ENCODE results near the gene EFNA1.
A peak's percentile ranks its signal among the peaks of the same experiment; 100 is the strongest.
"Not testable (repeated sequence)": the region's sequence is repeated elsewhere in the genome, so short reads cannot be mapped to it uniquely, and the experiment has no call there.

The EFNA1 gene

DNA sequence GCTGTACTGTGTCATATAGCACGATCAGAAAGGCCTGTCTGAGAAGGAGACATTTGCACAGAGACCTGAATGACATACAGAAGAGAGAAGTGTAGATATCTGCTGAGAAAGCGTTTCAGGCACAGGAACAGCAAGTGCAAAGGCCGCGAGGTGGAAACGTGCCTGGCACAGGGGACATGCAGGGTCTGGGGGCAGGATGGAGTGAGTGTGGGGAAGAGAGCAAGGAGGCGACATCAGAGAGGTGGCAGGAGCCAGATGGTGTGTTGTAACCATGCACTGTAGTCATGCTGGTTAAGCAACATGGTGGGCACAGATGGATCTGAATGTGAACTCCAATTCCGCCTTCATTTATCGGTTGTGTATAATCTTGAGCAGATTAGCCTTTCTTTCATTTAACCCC is 32.5 kb downstream of the EFNA1 start:
- DNase-seq: no peak

DNA sequence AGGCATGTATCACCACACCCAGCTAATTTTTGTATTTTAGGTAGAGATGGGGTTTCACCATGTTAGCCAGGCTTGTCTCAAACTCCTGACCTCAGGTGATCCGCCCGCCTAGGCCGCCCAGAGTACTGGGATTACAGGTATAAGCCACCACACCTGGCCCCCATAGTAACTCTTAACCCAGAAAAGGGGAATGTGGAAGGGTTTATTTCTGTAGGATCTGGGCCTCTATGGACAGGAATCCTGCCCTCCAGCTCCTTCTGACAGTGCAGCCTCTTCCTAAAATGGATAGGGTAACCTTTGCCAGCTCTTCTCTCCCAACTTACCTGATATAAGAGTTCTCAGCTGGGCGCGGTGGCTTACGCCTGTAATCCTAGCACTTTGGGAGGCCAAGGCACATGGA is 35.0 kb downstream of the EFNA1 start:
- not testable (repeated sequence) for DNase-seq

DNA sequence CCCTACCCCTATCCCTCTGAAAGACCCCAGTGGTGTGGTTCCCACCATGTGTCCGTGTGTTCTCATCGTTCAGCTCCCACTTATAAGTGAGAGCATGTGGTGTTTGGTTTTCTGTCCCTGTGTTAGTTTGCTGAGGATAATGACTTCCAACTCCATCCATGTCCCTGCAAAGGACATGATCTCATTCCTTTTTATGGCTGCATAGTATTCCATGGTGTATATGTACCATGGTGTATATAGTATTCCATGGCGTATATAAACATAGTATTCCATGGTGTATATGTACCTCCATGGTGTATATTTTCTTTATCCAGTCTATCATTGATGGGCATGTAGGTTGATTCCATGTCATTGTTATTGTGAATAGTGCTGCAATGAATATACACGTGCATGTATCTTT is 36.1 kb downstream of the EFNA1 start:
- DNase-seq: not testable (repeated sequence)

DNA sequence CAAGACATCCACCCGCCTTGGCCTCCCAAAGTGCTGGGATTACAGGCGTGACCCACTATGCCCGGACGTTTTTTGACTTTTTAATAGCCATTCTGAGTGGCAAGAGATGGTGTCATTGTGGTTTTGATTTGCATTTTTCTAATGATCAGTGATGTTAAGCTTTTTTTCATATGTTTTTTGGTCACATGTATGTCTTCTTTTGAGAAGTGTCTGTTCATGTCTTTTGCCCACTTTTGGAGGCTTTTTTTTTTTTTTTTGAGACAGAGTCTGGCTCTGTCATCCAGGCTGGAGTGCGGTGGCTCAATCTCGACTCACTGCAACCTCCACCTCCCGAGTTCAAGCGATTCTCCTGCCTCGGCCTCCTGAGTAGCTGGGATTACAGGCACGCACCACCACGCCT is 36.9 kb downstream of the EFNA1 start:
- not testable (repeated sequence) for DNase-seq

DNA sequence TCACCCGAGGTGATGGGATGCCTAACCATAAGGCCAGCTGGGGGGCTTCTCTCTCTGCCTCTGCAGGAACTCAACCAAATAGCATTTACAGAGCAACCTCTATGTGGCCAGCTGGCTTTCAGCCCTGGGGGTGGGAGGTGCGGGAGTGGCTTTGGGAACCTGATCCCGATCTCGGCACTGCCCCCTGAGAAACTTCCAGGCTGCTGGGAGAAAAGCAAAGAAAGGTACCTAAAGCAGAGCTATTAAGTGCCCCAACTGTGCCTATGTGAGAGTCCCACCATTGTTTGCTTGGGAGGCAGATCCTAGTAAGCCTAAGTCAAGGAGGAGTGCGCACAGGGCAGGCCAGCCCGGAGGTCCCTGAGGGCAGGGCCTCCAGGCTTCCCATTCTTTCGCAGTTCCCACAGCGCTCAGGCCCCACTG is 38.4 kb downstream of the EFNA1 start:
- DNase-seq: no peak

DNA sequence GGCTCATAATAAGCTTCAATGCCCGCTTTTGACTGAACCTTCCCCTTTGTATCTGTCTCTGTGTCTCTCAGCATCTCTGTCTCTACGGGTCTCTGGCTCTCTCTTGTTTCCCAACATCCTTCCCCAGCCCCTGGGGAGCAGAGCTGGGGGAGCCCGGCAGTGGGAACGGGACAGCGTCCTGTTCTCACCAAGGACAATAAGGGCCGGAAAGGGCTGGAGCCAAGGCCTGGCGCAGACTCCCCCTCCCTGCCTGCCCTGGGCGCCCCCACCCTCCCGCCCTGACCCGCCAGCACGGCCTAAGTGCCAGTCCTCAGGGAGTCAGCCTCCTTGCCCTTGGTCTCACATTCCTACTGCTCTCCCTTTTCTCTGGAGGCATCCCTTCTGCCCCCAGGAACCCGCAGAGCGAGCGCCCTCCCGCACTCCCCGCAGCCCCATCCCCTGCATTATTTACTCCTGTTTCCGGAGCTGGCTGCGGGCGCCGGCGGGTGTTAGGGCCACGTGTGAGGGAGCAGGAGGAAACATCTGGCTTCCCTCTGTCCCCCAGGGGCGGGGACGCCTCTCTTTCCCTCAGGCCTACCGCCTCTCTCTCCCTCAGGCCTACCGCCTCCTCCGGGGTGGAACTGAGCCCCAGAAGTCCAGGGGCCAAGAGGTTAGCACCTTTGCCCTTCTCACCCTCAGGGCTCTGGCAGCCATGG is 38.9 kb downstream of the EFNA1 start:
- no peak for DNase-seq

DNA sequence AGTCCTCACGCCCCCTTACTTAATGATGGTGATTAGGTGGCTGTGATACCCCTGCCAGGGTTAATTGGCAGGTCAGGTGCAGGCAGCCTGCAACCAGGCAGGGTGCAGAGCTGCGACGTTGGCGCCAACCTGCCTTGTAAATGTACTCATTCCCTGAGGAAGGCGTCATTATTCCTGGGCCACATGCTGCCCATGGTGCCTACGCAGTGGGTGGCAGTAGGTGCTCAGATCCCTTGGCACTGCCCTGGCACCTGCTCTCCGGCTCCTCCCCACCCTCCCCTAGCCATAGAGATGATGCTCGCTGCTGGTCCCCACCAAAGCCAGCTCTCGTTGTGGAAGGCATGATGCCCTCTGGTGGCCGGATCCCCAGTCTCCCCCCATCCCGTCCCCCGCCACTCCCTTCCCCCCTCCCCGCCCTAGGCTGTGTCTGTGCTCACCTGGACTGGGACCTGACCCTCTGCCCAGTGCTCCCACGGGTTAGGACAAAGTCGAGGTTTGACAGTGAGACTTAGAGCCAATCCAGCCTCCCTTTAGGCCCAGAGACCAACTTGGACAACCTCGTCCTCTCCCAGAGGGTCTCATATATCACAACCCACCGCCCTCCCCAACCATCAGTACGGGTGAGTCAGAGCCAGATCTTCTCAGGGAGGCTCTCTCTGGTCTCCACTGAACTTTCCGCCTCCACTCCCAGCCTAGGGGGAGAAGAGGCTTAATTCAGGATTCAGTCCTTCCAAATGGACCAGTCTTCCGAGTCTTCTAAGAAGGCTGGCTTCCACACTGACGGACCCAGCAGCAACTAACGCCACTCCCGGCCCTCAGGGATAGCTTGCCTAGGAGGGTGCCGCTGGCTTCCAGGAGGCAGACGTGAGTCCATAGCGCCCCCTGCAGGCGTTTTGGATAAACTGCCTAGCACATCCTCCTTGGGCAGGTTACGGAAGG is 39.8 kb downstream of the EFNA1 start:
- DNase-seq: peak; percentile 89

DNA sequence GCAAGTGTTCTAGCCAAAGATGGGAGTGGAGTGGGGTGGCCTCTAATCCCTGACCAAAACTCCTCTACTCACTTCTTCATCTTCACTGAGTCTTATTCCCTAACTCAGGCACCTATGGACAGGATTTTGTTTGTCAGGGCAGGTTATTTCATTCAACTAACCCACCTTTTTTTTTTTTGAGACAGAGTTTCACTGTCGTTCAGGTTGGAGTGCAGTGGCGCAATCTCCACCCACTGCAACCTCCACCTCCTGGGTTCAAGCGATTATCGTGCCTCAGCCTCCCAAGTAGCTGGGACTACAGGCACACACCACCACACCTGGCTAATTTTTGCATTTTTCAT is 40.4 kb downstream of the EFNA1 start:
- not testable (repeated sequence) for DNase-seq

DNA sequence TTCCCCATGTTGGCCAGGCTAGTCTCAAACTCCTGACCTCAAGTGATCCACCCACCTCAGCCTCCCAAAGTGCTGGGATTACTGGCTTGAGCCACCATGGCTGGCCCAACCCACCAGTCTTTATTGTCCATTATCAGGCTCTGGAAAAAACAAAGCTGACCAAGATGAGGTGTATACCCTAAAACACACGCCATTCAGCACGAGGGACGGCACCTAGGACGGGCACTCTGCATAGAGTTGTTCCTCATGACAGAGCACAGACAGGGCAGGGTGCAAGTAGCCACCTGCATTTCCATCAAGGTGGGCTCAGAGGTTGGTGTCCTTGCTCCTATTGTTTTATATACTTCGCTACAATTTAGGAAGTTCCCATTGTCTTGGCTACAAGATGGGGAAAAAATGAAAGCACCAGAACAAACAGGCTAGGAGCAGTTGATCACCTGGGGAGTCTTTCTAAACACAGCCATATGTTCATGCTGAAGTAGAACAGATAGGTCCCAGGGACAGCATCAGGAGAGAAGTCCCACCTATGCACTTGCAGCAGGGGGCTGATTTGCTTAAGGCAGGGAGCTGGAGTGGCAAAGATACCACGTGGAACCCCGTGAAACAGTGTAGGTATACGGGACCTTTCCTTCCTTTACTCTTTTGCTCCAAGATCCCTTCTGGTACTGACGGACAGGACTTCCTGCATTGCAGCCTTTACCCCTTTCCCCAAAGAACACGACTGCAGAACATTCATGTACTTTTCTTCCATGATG is 41.0 kb downstream of the EFNA1 start:
- no peak for DNase-seq

DNA sequence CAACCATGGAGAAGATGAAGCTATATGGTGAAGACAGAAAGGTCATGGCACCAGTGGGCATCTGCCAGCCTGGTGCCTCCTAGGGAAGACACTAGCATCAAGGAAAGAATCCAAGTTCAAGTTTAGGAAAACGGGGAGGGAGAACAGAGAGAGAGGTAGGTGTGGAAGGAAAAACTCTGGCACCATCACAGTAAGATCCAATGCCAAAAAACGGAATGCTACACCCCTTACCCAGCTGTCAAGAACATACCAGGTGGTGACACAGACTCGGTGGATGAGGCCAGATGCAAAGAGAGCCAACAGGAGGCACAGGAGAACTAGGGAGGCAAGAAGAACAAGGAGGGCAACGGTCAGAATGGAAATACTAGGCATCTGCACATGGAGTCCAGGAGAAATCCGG is 41.9 kb downstream of the EFNA1 start:
- no peak for DNase-seq

DNA sequence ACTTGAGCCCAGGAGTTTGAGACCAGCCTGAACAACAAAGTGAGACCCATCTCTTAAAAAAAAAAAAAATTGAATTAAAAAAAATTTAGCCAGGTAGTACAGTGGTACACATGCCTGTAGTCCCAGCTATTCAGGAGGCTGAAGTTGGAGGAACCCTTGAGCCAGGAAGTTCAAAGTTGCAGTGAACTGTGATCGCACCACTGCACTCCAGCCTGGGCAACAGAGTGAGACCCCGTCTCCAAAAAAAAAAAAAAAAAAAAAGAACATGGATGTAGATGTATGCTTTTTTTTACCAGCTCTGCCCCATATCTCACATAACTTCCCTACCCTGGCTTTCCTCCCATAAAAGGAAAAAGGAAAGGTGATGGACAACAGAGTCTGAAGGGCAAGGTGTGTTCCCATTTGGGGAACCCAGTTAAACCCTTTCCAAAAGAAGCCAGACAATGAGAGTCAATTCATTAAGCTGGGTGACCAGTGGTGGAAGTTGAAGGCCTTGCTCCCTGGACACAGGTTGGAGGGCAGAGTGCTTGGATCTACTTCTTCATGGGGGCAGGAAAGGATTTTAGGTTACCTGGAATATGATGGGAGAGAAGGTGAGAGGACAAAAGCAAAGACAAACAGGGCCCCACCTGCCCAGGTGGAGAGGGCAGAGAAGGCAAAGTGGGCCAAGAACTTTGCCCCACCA is 42.6 kb downstream of the EFNA1 start:
- no peak for DNase-seq

DNA sequence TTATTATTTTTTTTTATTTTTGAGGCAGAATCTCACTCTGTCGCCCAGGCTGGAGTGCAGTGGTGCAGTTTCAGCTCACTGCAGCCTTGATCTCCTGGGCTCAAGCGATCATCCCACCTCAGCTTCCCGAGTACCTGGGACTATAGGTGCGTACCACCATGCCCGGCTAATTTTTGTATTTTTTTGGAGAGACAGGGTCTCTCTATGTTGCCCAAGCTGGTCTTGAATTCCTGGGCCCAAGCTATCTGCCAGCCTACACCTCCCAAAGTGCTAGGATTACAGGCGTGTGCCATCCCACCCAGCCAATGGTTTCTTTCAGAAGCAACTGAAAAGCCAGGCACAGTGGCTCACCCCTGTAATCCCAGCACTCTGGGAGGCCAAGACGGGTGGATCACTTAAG is 43.1 kb downstream of the EFNA1 start:
- no peak for DNase-seq

DNA sequence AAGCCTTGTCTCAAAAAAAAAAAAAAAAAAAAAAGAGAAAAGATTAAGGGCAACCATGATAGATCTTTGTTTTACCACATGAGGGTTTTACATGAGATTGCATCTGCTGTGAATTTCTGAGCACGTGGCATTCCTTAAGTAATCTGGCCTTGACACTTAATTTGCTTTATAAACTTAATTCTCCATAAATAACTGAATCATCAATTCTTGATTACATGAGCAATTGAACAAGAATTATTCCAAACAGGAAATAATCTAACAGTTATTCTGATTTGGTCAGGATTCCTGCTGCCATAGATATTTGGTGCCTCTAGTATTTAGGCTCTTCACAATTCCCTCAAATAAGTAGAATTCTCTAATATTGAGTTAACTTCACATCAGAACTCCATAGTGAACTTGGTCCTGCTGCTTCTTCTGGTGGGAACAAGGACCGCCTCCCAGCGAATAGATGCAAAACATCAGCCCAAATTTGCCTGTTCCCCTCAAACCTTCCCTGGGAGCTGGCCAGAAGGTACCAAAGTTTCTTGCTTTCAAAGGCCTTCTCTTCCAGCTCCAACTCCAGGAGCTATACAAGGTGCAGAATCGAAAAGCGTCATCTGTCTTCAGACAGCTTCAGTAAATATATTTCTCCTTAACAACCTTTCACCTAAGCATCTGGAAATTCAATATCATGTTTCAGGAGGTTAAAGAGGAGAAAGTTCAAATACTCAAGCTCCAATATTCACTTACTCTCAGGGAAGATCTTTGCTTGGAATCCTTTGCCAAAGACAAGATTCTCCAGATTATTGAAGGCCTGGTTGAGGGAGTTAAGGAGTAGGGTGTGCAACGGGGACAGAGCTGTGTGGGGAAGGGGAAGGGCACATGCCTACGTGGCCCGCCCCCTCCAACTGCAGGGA is 44.4 kb downstream of the EFNA1 start:
- DNase-seq: no peak

DNA sequence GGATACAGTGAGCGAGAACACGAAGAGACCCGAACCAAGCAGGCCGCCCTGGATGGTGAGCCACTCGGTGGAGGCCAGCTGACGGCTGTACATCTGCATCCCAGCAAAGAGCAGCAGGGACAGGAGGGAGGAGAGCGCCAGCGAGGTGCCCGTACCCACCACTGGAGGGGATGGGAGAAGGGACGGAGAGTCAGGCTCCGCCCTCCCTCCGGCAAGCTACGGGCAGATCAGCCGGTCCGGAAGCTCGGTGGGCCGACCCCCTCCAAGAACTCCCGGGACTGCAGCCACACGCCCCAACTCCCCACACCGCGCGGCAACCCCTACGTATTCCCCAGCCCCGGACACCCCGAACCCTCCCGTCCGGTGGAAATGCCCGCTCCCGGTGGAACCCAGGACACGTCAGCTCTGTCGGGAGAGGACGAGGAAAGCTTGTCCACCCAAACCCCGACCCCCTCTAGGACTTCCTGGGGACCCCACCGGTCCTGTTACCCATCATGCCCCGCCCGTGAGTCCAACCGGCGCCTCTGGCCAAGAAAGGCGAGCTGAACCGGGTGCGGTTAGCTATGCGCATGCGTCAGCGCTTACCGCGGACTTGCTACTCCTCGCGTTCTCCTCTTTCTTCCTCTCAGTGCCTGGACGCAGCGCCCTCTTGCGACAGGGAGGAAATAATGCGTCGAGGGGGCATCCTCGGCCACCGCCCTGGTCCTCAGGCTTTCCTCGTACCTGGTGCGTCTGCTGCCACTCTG is 45.2 kb downstream of the EFNA1 start, which contains the start of gene KRTCAP2:
KRTCAP2 (minus strand) TSS at position 573 of the 746 bp plus-strand sequence; CDS start at position 493, 80 bp downstream.
- DNase-seq: peak; percentile 98

DNA sequence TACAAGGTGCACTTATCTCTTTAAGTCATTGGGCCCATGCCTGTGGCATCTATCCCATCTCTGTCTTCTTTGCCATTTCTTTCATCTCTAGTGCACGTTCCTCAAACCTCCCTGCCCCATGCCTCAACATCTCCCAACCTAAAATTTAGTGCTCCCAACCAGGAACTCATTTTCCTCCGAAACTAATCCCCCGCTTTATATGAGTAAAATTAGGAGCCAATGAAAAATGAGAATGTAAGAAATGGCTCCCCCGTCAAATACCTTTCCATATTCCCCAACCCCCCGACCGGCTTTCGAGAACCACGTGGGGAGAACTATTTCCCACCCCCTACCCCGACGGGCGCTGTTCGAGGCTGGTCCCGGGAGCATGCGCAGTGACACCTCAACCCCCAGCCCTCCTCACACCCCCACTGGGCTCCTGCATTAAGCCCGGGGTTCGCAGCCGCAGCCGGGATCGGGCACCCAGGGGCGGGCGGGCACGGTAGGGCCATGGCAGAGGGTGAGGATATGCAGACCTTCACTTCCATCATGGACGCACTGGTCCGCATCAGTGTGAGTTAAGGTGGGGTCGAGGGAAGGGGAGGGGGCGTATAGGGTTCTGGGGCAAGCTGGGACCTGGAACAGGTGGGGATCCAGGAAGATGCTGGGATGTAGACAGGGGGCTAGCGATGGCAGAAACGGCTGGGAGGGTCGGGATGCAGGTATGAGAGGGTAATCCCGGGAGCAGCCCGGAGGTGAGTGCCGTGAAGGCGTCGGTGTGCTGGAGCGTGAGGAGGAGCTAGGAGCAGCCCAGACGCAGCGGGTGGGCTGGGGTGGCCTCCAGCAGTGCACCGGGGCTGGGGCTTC is 46.0 kb downstream of the EFNA1 start, which contains the start of gene TRIM46:
TRIM46 (plus strand) TSS at position 372 of the 846 bp plus-strand sequence; CDS start at position 490, 118 bp downstream.
- DNase-seq: peak; percentile 77

DNA sequence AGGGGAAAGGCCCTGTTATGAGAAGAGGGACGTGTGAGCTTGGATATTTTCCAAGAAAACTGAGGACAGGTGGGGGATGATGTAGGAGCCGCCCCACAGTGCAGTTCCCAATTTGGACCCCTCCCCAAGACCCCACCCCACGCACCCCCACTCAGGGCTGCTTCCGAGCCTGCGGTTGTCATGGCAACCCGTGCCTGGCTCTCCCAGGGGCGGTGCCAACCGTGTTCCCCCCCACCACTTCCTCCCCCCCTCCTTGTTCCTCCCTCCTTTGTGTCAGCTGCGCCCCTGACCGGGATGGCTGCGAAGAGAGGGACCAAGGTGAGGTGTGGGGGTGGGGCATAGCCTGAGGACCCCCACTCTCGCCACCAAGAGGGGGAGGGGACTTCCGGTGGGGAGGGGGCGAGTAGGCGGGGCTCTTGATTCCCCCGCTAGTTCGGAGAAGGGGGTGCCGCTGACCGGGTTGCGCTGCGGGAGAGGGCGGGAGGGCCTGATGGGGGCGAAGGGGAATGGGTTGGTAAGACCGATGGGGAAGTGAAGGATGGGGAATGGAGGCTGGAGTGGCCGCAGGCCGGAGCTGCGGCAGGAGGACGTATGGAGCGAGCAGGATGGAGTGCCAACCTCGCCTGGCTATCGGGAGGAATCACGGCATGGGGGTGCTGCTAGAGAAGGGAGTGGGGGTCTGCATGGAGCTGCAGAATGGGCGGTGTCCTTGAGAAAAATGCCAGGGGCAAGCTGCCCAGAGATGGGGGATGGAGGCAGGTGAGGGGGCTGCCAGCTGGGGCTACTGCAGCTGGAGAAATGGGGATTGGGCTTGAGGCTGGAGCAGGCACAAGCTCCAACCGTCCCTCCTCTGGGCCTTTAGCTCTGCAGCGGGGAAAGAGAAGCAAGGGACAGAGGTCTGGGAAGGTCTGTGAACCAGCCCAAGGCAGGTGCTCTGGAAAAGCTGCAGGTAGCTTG is 46.9 kb downstream of the EFNA1 start:
- DNase-seq: peak; percentile 78

DNA sequence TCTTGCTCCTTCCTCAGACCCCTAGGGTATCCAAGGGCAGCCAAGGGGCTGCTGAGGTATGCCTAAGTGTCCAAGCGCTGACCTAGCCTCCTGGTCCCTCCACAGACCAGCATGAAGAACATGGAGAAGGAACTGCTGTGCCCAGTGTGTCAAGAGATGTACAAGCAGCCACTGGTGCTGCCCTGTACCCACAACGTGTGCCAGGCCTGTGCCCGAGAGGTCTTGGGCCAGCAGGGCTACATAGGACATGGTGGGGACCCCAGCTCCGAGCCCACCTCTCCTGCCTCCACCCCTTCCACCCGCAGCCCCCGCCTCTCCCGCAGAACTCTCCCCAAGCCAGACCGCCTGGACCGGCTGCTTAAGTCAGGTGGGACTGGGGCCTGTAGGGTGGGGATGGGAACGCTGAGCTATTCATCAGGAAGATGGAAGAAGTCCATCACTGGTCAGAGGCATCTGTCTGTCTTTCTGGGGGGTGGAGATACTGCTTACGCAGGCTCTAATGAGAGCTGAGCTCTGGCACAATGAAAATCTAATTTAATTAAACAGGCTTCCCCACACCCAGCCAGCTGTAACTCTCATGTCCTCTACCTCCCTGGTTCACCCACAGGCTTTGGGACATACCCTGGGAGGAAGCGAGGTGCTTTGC is 47.7 kb downstream of the EFNA1 start:
- DNase-seq: no peak

DNA sequence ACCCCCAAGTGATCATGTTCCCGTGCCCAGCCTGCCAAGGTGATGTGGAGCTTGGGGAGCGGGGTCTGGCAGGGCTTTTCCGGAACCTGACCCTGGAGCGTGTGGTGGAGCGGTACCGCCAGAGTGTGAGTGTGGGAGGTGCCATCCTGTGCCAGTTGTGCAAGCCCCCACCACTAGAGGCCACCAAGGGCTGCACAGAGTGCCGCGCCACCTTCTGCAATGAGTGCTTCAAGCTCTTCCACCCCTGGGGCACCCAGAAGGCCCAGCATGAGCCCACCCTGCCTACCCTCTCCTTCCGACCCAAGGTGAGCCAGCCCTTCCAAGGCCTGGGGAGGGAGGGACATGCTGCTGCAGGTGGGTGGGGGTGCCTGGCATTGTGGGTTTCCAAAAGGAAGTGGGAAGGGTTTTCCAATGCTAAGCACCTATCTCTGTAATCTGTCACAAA is 48.3 kb downstream of the EFNA1 start:
- DNase-seq: no peak

Data from NCI-H1092 treated with DMSO at 0.1 percent for 48 hours (cell line).